H9 (cell line): ENCODE data around the gene DRG1. TPM values are rescaled to one million over a fixed set of nuclear protein-coding genes. Genes with fewer than 3 reads are reported as not detected.

Experiments used
- DNase-seq: peaks from one replicate; pipeline ENCODE4 v3.0.0-alpha.2; 2017
- H2AFZ ChIP-seq: one replicate; pipeline ENCODE4 v1.6.1; 2013; ENCODE audit warnings: mild to moderate bottlenecking, low read length, control low read depth, moderate library complexity
- H2AK5ac ChIP-seq: 2 replicates; pipeline ENCODE4 v1.6.1; 2013; ENCODE audit warnings: low read length, control low read depth, mixed read lengths; ENCODE audit not compliant: insufficient read length
- H2BK120ac ChIP-seq: one replicate; pipeline ENCODE4 v1.6.1; 2013; ENCODE audit warnings: low read depth, mild to moderate bottlenecking, low read length, control low read depth, inconsistent platforms; ENCODE audit not compliant: poor library complexity, severe bottlenecking
- H2BK12ac ChIP-seq: 2 replicates; pipeline ENCODE4 v1.6.1; 2013; ENCODE audit warnings: low read length, control low read depth, mixed read lengths, low read depth; ENCODE audit not compliant: insufficient read length
- H2BK15ac ChIP-seq: 2 replicates; pipeline ENCODE4 v1.6.1; 2013; ENCODE audit warnings: low read depth, low read length, control low read depth
- H2BK20ac ChIP-seq: one replicate; pipeline ENCODE4 v1.6.1; 2013; ENCODE audit warnings: low read depth, mild to moderate bottlenecking, low read length, control low read depth, inconsistent platforms; ENCODE audit not compliant: poor library complexity, severe bottlenecking
- H2BK5ac ChIP-seq: 2 replicates; pipeline ENCODE4 v1.6.1; 2013; ENCODE audit warnings: low read length, control low read depth, mixed read lengths; ENCODE audit not compliant: insufficient read length
- H3K14ac ChIP-seq: 2 replicates; pipeline ENCODE4 v1.6.1; 2013; ENCODE audit warnings: low read length, control low read depth; ENCODE audit not compliant: insufficient read depth
- H3K18ac ChIP-seq: 2 replicates; pipeline ENCODE4 v1.6.1; 2013; ENCODE audit warnings: low read depth, mild to moderate bottlenecking, mixed read lengths, low read length, control low read depth; ENCODE audit not compliant: insufficient read length
- H3K23ac ChIP-seq: 2 replicates; pipeline ENCODE4 v1.6.1; 2013; ENCODE audit warnings: low read length, control low read depth, mixed read lengths, low read depth; ENCODE audit not compliant: insufficient read length
- H3K23me2 ChIP-seq: 2 replicates; pipeline ENCODE4 v1.6.1; 2013; ENCODE audit warnings: low read depth, mild to moderate bottlenecking, mixed read lengths, low read length, control low read depth; ENCODE audit not compliant: insufficient read length, poor library complexity, severe bottlenecking
- H3K27ac ChIP-seq: 2 replicates; pipeline ENCODE4 v1.5.1; 2013; ENCODE audit warnings: low read length, control low read depth, mixed read lengths, low read depth; ENCODE audit not compliant: insufficient read length
- H3K27me3 ChIP-seq: 2 replicates; pipeline ENCODE4 v1.6.1; 2013; ENCODE audit warnings: low read length, control low read depth, inconsistent platforms; ENCODE audit not compliant: insufficient read depth
- H3K4ac ChIP-seq: 2 replicates; pipeline ENCODE4 v1.6.1; 2013; ENCODE audit warnings: low read depth, mild to moderate bottlenecking, control low read depth, inconsistent platforms, low read length, moderate library complexity
- H3K4me1 ChIP-seq: 2 replicates; pipeline ENCODE4 v1.6.1; 2013; ENCODE audit warnings: low read length, control low read depth, inconsistent platforms; ENCODE audit not compliant: insufficient read depth
- H3K4me2 ChIP-seq: 2 replicates; pipeline ENCODE4 v1.6.1; 2013; ENCODE audit warnings: low read length, control low read depth, mixed read lengths; ENCODE audit not compliant: insufficient read length, insufficient read depth
- H3K56ac ChIP-seq: 2 replicates; pipeline ENCODE4 v1.6.1; 2013; ENCODE audit warnings: low read depth, mild to moderate bottlenecking, mixed read lengths, low read length, control low read depth; ENCODE audit not compliant: insufficient read length
- H3K79me1 ChIP-seq: 2 replicates; pipeline ENCODE4 v1.6.1; 2013; ENCODE audit warnings: low read depth, mild to moderate bottlenecking, moderate library complexity, low read length, control low read depth, inconsistent platforms; ENCODE audit not compliant: insufficient read depth, poor library complexity, severe bottlenecking
- H3K79me2 ChIP-seq: 2 replicates; pipeline ENCODE4 v1.6.1; 2013; ENCODE audit warnings: low read length, control low read depth, inconsistent platforms; ENCODE audit not compliant: insufficient read depth
- H3K9ac ChIP-seq: 2 replicates; pipeline ENCODE4 v1.6.1; 2013; ENCODE audit warnings: low read length, control low read depth, mixed read lengths; ENCODE audit not compliant: insufficient read length; ENCODE audit errors: extremely low read depth
- H3K9me3 ChIP-seq: one replicate; pipeline ENCODE4 v1.6.1; 2013; ENCODE audit warnings: low read depth, low read length, inconsistent platforms; ENCODE audit not compliant: control insufficient read depth
- H3T11ph ChIP-seq: one replicate; pipeline ENCODE4 v1.6.1; 2013; ENCODE audit warnings: mild to moderate bottlenecking, low read length, control low read depth, inconsistent platforms
- H4K20me1 ChIP-seq: one replicate; pipeline ENCODE4 v1.6.1; 2013; ENCODE audit not compliant: control insufficient read depth, insufficient read length, insufficient read depth
- H4K5ac ChIP-seq: 2 replicates; pipeline ENCODE4 v1.6.1; 2013; ENCODE audit warnings: low read depth, mild to moderate bottlenecking, mixed read lengths, low read length, control low read depth; ENCODE audit not compliant: insufficient read length
- H4K8ac ChIP-seq: replicated peaks from 2 replicates; pipeline ENCODE4 v1.6.1; 2013; ENCODE audit warnings: low read length, control low read depth, mixed read lengths, low read depth; ENCODE audit not compliant: insufficient read length
- H4K91ac ChIP-seq: 2 replicates; pipeline ENCODE4 v1.6.1; 2013; ENCODE audit warnings: low read depth, mild to moderate bottlenecking, moderate library complexity, mixed read lengths, low read length, control low read depth; ENCODE audit not compliant: insufficient read length
- H3K27ac Mint-ChIP-seq, 3 experiments: 2 replicates in 2 of 3; 3 replicates in 1 of 3; pipeline ENCODE4 v1.8.0; 2020 to 2021; ENCODE audit warnings: mixed read lengths in 3 of 3, mild to moderate bottlenecking in 1 of 3, moderate library complexity in 1 of 3
- H3K27me3 Mint-ChIP-seq: 2 replicates; pipeline ENCODE4 v1.8.0; 2021; ENCODE audit warnings: low read depth, mild to moderate bottlenecking, moderate library complexity, mixed read lengths
- H3K36me3 Mint-ChIP-seq, 3 experiments: 2 replicates in 2 of 3; 3 replicates in 1 of 3; pipeline ENCODE4 v1.8.0; 2020 to 2021; ENCODE audit warnings: low read depth in 3 of 3, mixed read lengths in 3 of 3; ENCODE audit not compliant: insufficient read depth in 1 of 3
- H3K4me1 Mint-ChIP-seq, 2 experiments: 2 replicates each; pipeline ENCODE4 v1.8.0; 2020; ENCODE audit warnings: mixed read lengths in 2 of 2
- H3K4me3 Mint-ChIP-seq, 2 experiments: 2 replicates in 1 of 2; 3 replicates in 1 of 2; pipeline ENCODE4 v1.8.0; 2020 to 2021; ENCODE audit warnings: mild to moderate bottlenecking in 2 of 2, mixed read lengths in 2 of 2, moderate library complexity in 1 of 2
- H3K9me3 Mint-ChIP-seq, 2 experiments: 2 replicates in 1 of 2; 3 replicates in 1 of 2; pipeline ENCODE4 v1.8.0; 2020; ENCODE audit warnings: mild to moderate bottlenecking in 2 of 2, mixed read lengths in 2 of 2, moderate library complexity in 1 of 2
- CTCF ChIP-seq: fragments of 200-600 bp; sonication (generic); conservative IDR thresholded peaks from 3 replicates; pipeline ENCODE4 v1.8.0; 2021; ENCODE audit warnings: antibody characterized with exemption, mild to moderate bottlenecking
- WGBS: extraction: QIAGEN DNeasy Blood & Tissue Kit; methylation state at CpG from one replicate; pipeline ENCODE4 v1.1.7; 2013; ENCODE audit warnings: missing lambda C conversion rate, low lambda C conversion rate, mixed read lengths; ENCODE audit not compliant: insufficient read length; ENCODE audit errors: extremely low coverage; 5-methylcytosine and 5-hydroxymethylcytosine counted together
- total RNA-seq: library from RNA; stranded (reverse); gene quantifications from 2 replicates; pipeline ENCODE4 v1.2.1, GENCODE V29; 2021

DRG1 gene
- total RNA-seq, 1 experiment from 2014 or later: 89.5 TPM

GRCh38 chr22:31439808-31440207 lies 40.4 kb downstream of the DRG1 start:
- peaks cover 16 to 85% (median 74%) of the 10 kb centered on the region in 3 experiments; a peak in 6 of 7 replicates for H3K36me3 Mint-ChIP-seq
- H3K4me1 ChIP-seq: no peaks in the 10 kb centered on the region
- no peak overlapping the region for H4K5ac ChIP-seq
- H3T11ph ChIP-seq: no peak overlapping the region
- H3K9me3 Mint-ChIP-seq: no peaks in the 10 kb centered on the region
- no peak overlapping the region for H2AK5ac ChIP-seq
- no peak overlapping the region for H3K4me2 ChIP-seq
- no peaks in the 10 kb centered on the region; the same call in 1 of the 2 replicates for H3K27me3 Mint-ChIP-seq
- no peak overlapping the region for H2AFZ ChIP-seq
- H3K4me1 Mint-ChIP-seq: peaks cover 7 to 10% of the 10 kb centered on the region in 2 experiments
- no peak overlapping the region for H3K4ac ChIP-seq
- H3K18ac ChIP-seq: no peak overlapping the region
- H3K79me1 ChIP-seq: no peaks in the 10 kb centered on the region
- H2BK5ac ChIP-seq: no peak overlapping the region
- H4K20me1 ChIP-seq: no peaks in the 10 kb centered on the region
- no peaks in the 10 kb centered on the region for H3K27me3 ChIP-seq
- no peak overlapping the region for H4K8ac ChIP-seq
- H3K23me2 ChIP-seq: no peaks in the 10 kb centered on the region
- no peak overlapping the region for H3K27ac Mint-ChIP-seq
- H3K56ac ChIP-seq: no peak overlapping the region
- WGBS: no CpG with 5 or more reads among the region's 8 CpGs
- no peak for DNase-seq
- H2BK20ac ChIP-seq: no peak overlapping the region
- H4K91ac ChIP-seq: no peak overlapping the region
- no peak overlapping the region for H3K9ac ChIP-seq
- no peak for TF ChIP-seq CTCF
- no peak overlapping the region; the same call in 1 of the 2 replicates for H3K14ac ChIP-seq
- no peaks in the 10 kb centered on the region for H3K79me2 ChIP-seq
- H2BK12ac ChIP-seq: no peak overlapping the region
- no peak overlapping the region for H3K23ac ChIP-seq
- no peak overlapping the region for H3K4me3 Mint-ChIP-seq
- H2BK120ac ChIP-seq: no peak overlapping the region
- no peak overlapping the region for H3K27ac ChIP-seq
- H3K9me3 ChIP-seq: no peaks in the 10 kb centered on the region
- H2BK15ac ChIP-seq: no peak overlapping the region
